ENCODE data around the gene AP1M1.

DNA sequence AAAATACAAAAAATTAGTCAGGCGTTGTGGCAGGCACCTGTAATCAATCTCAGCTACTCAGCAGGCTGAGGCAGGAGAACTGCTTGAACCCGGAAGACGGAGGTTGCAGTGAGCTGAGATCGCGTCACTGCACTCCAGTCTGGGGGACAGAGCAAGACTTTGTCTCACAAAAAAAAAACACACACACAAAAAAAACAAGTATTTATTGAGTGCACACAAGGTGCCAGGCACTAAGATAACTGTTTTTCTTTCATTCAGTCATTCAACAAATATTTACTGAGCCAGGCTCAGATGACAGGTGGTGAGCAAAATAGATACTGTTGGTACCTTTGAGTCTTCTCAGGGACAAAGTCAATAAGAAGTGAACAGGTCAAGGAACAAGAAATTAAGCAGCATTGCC lies 30.7 kb upstream of the AP1M1 start:
- TF ChIP-seq POLR2A (IDR thresholded peaks at IDR 0.05; ENCODE audit: low read depth, low read length) (no peak), TAF1 (IDR thresholded peaks at IDR 0.05; ENCODE audit: borderline replicate concordance, low read depth, low read length) (no peak)

Data from GM12892 (cell line).